ENCODE results near the gene WDR74. TPM values are rescaled to one million over a fixed set of nuclear protein-coding genes. Genes with fewer than 3 reads are reported as not detected.

WDR74 gene
- total and polyA plus RNA-seq, 9 of the 15 experiments (the other 6 are each of a cell fraction or from before 2014, with no cell fraction given), result 32.7 to 210 (median 114) TPM

DNA sequence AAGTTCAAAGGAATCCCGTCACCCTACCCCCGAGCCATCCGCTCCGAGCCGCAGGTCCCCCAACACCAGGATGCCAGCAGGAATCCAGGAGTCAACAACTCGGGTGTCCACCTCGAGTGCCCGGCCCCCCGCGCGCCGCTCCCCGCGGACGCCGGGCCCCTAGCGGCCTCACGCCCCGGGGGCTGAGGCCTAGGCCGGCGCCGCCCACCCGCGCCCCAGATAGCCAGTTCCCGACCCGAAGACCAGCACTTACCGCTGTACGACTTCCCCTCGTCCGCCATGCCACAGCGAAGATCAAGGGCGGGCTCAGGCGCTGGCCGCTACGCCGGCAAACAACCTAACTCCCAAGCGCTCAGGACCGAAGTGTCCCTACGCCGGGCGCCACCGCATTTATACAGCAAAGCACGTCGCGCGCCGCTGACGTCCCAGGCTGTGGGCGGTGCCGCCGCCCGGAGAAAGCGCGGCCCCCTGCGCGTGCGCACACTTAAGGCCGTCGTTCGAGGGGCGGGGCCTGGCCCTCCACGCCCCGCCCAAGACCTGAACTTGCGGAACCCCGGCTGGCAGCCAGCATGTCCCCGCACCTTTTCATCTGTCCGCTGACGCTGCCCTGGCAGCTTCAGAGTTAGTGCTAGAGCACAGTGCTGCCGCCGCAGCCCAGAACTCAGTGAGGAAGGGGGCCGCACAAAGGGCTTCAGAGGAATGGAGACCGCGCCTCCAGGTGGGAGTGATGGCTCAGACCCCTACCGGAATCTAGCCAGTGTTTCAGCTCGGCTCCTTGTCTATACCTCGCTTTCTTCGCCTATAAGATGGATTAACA lies 34.1 kb downstream of the WDR74 start, which contains the start of gene NXF1 (continued):
- no peak for TF ChIP-seq JUN (IDR thresholded peaks at IDR 0.05; ENCODE audit: borderline replicate concordance, low read depth, low read length)
- peak; percentile 61 for TF ChIP-seq JUN (CRISPR knock-in tag; IDR thresholded peaks at IDR 0.05; ENCODE audit: borderline replicate concordance)
- TF ChIP-seq GTF2E2 (tag; IDR thresholded peaks at IDR 0.05), result peak; percentile 97; the same call in 1 of the 2 replicates
- TF ChIP-seq MTA1 (IDR thresholded peaks at IDR 0.05; ENCODE audit: borderline replicate concordance), result peak; percentile 97
- TF ChIP-seq ZNF12 (CRISPR knock-in tag; IDR thresholded peaks at IDR 0.05), result peak; percentile 60; the same call in 1 of the 2 replicates
- peak; percentile 53 to 80; a peak in 2 of 4 replicates for TF ChIP-seq TBL1XR1 (IDR thresholded peaks at IDR 0.05; ENCODE audit: low read length in 2 of 2)
- TF ChIP-seq, protein P1, sequence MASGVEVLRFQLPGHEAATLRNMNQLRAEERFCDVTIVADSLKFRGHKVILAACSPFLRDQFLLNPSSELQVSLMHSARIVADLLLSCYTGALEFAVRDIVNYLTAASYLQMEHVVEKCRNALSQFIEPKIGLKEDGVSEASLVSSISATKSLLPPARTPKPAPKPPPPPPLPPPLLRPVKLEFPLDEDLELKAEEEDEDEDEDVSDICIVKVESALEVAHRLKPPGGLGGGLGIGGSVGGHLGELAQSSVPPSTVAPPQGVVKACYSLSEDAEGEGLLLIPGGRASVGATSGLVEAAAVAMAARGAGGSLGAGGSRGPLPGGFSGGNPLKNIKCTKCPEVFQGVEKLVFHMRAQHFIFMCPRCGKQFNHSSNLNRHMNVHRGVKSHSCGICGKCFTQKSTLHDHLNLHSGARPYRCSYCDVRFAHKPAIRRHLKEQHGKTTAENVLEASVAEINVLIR (CRISPR knock-in tag; IDR thresholded peaks at IDR 0.05), result peak; percentile 97
- peak; percentile 77; the same call in 1 of the 2 replicates for TF ChIP-seq CTBP1 (IDR thresholded peaks at IDR 0.05; ENCODE audit: borderline replicate concordance)
- TF ChIP-seq, protein P2, sequence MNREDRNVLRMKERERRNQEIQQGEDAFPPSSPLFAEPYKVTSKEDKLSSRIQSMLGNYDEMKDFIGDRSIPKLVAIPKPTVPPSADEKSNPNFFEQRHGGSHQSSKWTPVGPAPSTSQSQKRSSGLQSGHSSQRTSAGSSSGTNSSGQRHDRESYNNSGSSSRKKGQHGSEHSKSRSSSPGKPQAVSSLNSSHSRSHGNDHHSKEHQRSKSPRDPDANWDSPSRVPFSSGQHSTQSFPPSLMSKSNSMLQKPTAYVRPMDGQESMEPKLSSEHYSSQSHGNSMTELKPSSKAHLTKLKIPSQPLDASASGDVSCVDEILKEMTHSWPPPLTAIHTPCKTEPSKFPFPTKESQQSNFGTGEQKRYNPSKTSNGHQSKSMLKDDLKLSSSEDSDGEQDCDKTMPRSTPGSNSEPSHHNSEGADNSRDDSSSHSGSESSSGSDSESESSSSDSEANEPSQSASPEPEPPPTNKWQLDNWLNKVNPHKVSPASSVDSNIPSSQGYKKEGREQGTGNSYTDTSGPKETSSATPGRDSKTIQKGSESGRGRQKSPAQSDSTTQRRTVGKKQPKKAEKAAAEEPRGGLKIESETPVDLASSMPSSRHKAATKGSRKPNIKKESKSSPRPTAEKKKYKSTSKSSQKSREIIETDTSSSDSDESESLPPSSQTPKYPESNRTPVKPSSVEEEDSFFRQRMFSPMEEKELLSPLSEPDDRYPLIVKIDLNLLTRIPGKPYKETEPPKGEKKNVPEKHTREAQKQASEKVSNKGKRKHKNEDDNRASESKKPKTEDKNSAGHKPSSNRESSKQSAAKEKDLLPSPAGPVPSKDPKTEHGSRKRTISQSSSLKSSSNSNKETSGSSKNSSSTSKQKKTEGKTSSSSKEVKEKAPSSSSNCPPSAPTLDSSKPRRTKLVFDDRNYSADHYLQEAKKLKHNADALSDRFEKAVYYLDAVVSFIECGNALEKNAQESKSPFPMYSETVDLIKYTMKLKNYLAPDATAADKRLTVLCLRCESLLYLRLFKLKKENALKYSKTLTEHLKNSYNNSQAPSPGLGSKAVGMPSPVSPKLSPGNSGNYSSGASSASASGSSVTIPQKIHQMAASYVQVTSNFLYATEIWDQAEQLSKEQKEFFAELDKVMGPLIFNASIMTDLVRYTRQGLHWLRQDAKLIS (CRISPR knock-in tag; IDR thresholded peaks at IDR 0.05), result peak; percentile 99
- TF ChIP-seq SRF (CRISPR knock-in tag; IDR thresholded peaks at IDR 0.05), result peak in 1 of 2 experiments; percentile 79; a peak in 1 of 4 replicates
- TF ChIP-seq, protein P3, sequence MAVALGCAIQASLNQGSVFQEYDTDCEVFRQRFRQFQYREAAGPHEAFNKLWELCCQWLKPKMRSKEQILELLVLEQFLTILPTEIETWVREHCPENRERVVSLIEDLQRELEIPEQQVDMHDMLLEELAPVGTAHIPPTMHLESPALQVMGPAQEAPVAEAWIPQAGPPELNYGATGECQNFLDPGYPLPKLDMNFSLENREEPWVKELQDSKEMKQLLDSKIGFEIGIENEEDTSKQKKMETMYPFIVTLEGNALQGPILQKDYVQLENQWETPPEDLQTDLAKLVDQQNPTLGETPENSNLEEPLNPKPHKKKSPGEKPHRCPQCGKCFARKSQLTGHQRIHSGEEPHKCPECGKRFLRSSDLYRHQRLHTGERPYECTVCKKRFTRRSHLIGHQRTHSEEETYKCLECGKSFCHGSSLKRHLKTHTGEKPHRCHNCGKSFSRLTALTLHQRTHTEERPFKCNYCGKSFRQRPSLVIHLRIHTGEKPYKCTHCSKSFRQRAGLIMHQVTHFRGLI (CRISPR knock-in tag; IDR thresholded peaks at IDR 0.05), result no peak
- no peak for TF ChIP-seq MAFF (IDR thresholded peaks at IDR 0.05; ENCODE audit: low read length)
- TF ChIP-seq, protein P4, sequence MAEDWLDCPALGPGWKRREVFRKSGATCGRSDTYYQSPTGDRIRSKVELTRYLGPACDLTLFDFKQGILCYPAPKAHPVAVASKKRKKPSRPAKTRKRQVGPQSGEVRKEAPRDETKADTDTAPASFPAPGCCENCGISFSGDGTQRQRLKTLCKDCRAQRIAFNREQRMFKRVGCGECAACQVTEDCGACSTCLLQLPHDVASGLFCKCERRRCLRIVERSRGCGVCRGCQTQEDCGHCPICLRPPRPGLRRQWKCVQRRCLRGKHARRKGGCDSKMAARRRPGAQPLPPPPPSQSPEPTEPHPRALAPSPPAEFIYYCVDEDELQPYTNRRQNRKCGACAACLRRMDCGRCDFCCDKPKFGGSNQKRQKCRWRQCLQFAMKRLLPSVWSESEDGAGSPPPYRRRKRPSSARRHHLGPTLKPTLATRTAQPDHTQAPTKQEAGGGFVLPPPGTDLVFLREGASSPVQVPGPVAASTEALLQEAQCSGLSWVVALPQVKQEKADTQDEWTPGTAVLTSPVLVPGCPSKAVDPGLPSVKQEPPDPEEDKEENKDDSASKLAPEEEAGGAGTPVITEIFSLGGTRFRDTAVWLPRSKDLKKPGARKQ (CRISPR knock-in tag; IDR thresholded peaks at IDR 0.05), result no peak
- no peak; the same call in 1 of the 2 replicates for TF ChIP-seq ZSCAN32 (CRISPR knock-in tag; IDR thresholded peaks at IDR 0.05)
- peak; percentile 79; the same call in 1 of the 2 replicates for TF ChIP-seq HNRNPL (IDR thresholded peaks at IDR 0.05; ENCODE audit: low read depth, low read length)
- TF ChIP-seq ZBTB17 (CRISPR knock-in tag; IDR thresholded peaks at IDR 0.05), result peak; percentile 84
- 0 out of 2 replicates have a peak, but pooled peaks have one; percentile 26 for TF ChIP-seq ZNF766 (CRISPR knock-in tag; conservative IDR thresholded peaks at IDR 0.05)

All from K562 (cell line).